Measurements from ENCODE around the gene SLC16A6. TPM values are rescaled to one million over a fixed set of nuclear protein-coding genes. Genes with fewer than 3 reads are reported as not detected.

The SLC16A6 gene, protein sequence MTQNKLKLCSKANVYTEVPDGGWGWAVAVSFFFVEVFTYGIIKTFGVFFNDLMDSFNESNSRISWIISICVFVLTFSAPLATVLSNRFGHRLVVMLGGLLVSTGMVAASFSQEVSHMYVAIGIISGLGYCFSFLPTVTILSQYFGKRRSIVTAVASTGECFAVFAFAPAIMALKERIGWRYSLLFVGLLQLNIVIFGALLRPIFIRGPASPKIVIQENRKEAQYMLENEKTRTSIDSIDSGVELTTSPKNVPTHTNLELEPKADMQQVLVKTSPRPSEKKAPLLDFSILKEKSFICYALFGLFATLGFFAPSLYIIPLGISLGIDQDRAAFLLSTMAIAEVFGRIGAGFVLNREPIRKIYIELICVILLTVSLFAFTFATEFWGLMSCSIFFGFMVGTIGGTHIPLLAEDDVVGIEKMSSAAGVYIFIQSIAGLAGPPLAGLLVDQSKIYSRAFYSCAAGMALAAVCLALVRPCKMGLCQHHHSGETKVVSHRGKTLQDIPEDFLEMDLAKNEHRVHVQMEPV
- total RNA-seq = 0.06 and 0.34 TPM in 2 replicates

DNA sequence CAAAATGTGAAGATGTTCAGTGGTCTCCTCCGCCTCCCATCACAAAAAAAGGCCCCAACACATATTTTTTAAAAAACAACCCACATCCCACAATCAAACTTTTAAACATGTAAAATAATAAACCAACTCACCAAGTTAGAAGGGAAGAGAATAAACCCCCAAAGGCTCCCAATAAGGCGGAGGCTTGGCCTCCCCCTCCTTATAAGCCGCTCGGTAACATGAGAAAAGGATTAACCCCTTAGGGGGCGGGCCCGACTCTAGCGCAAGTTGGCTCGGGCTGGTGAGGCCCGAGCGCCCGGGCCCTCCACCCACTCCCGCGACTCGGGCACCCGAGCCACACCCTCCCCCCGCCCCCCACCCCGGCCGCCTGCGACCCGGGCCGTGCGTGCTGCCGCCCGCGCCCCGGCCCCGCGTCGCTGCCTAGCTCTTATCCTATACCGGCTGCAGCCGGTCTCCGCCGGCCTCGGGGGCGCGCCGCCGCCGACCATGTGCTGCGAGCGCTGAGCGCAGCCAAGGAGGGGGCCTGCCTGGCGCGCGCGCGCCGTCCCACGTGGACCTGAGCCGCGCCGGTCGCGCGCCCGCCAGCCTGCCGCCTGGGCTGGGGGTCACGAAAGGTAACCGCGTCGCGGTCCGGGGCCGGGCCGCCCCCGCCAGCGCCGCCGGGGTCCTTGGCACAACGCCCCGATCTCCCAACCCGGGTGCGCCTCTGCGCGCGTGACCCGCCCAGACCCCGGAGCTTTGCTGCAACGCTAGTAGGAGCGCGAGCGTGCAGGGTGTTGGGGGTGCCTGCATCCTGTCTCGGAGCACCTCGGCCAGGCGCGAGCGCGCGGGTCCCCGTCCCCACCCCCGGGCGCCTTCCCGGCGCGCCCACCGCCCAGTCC is at the start of gene SLC16A6, which contains the start of gene ARSG:
Gene SLC16A6 (minus strand): TSS at position 173 of the 881 bp plus-strand sequence. CDS start 12,807 bp downstream, outside the sequence.
Gene ARSG (plus strand): TSS at position 541 of the 881 bp plus-strand sequence. CDS start 15,999 bp downstream, outside the sequence.

DNA sequence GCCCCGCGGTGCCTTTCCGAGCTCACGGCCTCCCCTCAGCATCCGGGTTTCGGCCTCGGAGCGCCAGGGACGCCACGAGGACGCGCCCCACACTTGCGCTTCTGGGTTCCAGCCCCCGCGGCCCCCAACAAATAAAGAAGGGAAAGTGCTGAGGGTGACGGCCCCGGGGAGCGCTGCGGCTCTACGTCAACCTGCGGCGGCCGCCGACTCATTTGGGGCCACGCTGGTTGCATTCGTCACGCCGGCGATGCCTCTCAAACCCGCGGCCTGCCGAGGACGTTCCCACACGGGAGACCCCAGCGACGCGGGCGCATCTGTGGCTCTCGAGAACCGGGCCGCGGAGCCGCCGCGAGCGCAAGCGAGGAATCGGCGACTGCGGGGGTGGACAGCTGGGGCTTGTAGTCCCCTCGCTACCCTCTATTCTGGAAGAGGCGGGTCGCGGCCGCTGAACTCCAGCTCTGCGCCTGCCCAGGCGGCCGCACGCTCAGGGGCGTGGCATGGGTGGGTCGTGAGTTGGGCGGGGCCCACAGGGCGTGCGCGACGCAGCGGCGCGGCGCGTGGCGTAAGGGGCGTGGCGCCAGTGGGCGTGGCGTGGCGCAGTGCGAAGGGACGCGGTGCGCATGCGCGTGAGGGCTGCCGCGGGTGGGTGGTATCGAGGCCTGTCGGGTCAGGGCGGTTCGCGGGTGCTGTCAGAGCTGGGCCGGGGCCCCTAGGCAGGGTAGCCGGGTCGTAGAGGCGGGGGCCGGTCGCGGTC is 43.3 kb downstream of the SLC16A6 start, which contains the start of gene AMZ2:
Gene AMZ2 (plus strand): TSS at position 599 of the 754 bp plus-strand sequence. CDS start 2,145 bp downstream, outside the sequence.

Other genes starting within 250 kb of the SLC16A6 start
- gene AMZ2, start 43.1 kb downstream of the SLC16A6 start, total RNA-seq = 43.9 and 61.2 TPM in 2 replicates
- 2.6 and 3.3 TPM in 2 replicates for gene ARSG, start 368 bp upstream of the SLC16A6 start, total RNA-seq
- gene WIPI1, start 166.4 kb upstream of the SLC16A6 start, total RNA-seq = 92.4 and 128 TPM in 2 replicates
- gene PRKAR1A, start 221.3 kb upstream of the SLC16A6 start, total RNA-seq = 269 and 395 TPM in 2 replicates